Heart left ventricle (tissue), 16 donors: Measurements from ENCODE around the gene STXBP4. TPM values are rescaled to one million over a fixed set of nuclear protein-coding genes. Genes with fewer than 3 reads are reported as not detected.

Experiments
- ATAC-seq, 4 donors: fragments of 200-7000 bp; cut with Tn5 transposase; one replicate each; pipeline ENCODE4 v1.9.1; 2020 to 2022; ENCODE audit warnings: moderate library complexity in 4 of 4, mild to moderate bottlenecking in 3 of 4, moderate number of reproducible peaks in 1 of 4
- DNase-seq, 5 donors: peaks; one replicate each; pipeline ENCODE4 v3.0.0-alpha.2; 2020
- H3K27ac ChIP-seq, 12 donors: fragments of 200-600 bp; sonication (generic) in 4 of 12; one replicate each; pipeline versions ENCODE4 v1.5.0 to v1.8.0; 2016 to 2022; ENCODE audit warnings: mild to moderate bottlenecking in 2 of 12
- H3K27me3 ChIP-seq, 9 donors: fragments of 200-600 bp; sonication (generic) in 2 of 9; one replicate each; pipeline versions ENCODE4 v1.5.1 to v1.8.0; 2016 to 2022; ENCODE audit warnings: mild to moderate bottlenecking in 3 of 9
- H3K36me3 ChIP-seq, 9 donors: fragments of 200-600 bp; sonication (generic) in 2 of 9; one replicate each; pipeline versions ENCODE4 v1.5.0 to v1.8.0; 2018 to 2022; ENCODE audit warnings: mild to moderate bottlenecking in 2 of 9
- H3K4me1 ChIP-seq, 12 donors: fragments of 200-600 bp; sonication (generic) in 4 of 12; one replicate each; pipeline versions ENCODE4 v1.5.0 to v1.8.0; 2016 to 2022; ENCODE audit warnings: mild to moderate bottlenecking in 3 of 12
- H3K4me3 ChIP-seq, 12 donors: fragments of 200-600 bp; sonication (generic) in 4 of 12; one replicate each; pipeline versions ENCODE4 v1.5.0 to v1.8.0; 2017 to 2022; ENCODE audit warnings: mild to moderate bottlenecking in 9 of 12, moderate library complexity in 4 of 12
- H3K9me3 ChIP-seq, 12 donors: fragments of 200-600 bp; sonication (generic) in 4 of 12; one replicate each; pipeline versions ENCODE4 v1.5.0 to v1.8.0; 2016 to 2022; ENCODE audit warnings: mild to moderate bottlenecking in 1 of 12
- POLR2A ChIP-seq, 2 donors: fragments of 450-650 bp; IDR thresholded peaks; one replicate each; pipeline ENCODE4 v1.6.1; 2017; ENCODE audit warnings: antibody characterized with exemption in 2 of 2, mild to moderate bottlenecking in 2 of 2, moderate library complexity in 2 of 2
- WGBS, 4 donors: extraction: QIAGEN DNeasy Blood & Tissue Kit in 2 of 4; methylation state at CpG; one replicate each; pipeline versions ENCODE4 v1.1.5 to v1.1.7; 2013 to 2018; 5-methylcytosine and 5-hydroxymethylcytosine counted together
- intact Hi-C, 10 donors: fragments of 100-400 bp; cut with DNase I; formaldehyde crosslinking; loops; one replicate each; pipeline versions ENCODE4 v1.11.1 to v1.14.2; 2022
- polyA plus RNA-seq, 2 donors: library from polyadenylated mRNA; stranded (reverse); fragments of 200-250 nt; gene quantifications; one replicate each; pipeline ENCODE4 v1.2.3, GENCODE V29; 2013
- total RNA-seq, 9 donors: library from RNA; depleted of rRNA in 2 of 9; stranded (reverse); fragments of >200 nt in 2 of 9; fragmentation: NEBNext Ultra II Directional in 3 of 9; extraction: Animal tissue kit (Norgen Biotek cat#: 25700) in 3 of 9; gene quantifications; one replicate each; pipeline versions ENCODE4 v1.1.0 to v1.2.4, GENCODE V29; 2016 to 2023
- TF ChIP-seq, protein P1 (sequence below), 12 donors: fragments of 200-600 bp; sonication (generic) in 4 of 12; IDR thresholded peaks; one replicate each; pipeline versions ENCODE4 v1.5.0 to v1.8.0; 2018 to 2022; ENCODE audit warnings: antibody characterized with exemption in 12 of 12, mild to moderate bottlenecking in 5 of 12
- donor health status: ischemic (EF 13 %, LVEDD 7.1; RV severe dilation, severe dysfunction).
- donor health status: healthy with polysubstance abuse.
- donor health status: DM: no; HTN: yes; CAD: no.
- donor health status: DM: no; HTN: no; CAD: no.
- donor health status: ischemic (EF 25% LVEDD 6.9; RV normal size, moderate dysfunction).
- donor health status: ischemic (EF 25% LVEDD 5.7; RV mildly dilated, moderate dysfunction).
- donor health status: healthy.
- donor health status: DM: yes; HTN: yes; CAD: no.
- donor health status: ischemic (EF 35%, LVEDD 5.7; RV mildly dilated, moderate dysfunction).
- donor health status: nonischemic (EF 11% LVEDD 7.7; RV severe dilation, severe dysfunction).
- donor health status: DM: yes; HTN: yes; CAD: no.
- donor health status: PGD.
- donor health status: ischemic (EF 29% LVEDD 5.4; RV normal size, mild dysfunction).
- donor health status: nonischemic (EF 23%, LVEDD 6.1; RV moderate dilation, normal function).

STXBP4 gene
- total and polyA plus RNA-seq, 11 donors: 1.3 to 7.8 (median 4.7) TPM

DNA sequence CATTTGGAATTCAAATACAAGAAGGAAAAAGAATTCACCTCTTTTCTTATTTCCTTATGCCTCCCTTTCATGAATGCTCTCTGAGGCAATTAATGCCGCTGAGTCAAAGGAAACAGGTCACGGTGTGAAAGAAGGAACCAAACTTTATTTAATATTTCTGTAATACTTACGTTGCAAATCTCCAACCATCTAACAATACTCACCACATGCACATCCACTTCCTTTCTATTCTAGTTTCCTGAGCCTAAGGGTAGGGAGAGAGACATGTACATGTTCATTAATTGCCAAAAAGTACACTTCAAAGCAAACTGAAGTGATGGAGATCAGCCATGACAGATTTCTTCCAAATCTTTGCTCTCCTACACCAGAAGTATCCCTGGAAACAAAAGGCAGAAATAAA is 248.3 kb downstream of the STXBP4 start:
- Histone ChIP-seq H3K4me3 (no peak overlapping the region), H3K27ac (no peak overlapping the region), H3K4me1 (no peaks in the 10 kb centered on the region), H3K27me3 (no peaks in the 10 kb centered on the region), H3K9me3 (peaks cover 0 to 4% (median 0%) of the 10 kb centered on the region in 12 donors), H3K36me3 (no peaks in the 10 kb centered on the region)
- intact Hi-C loops: no loop called here
- WGBS, 4 donors: 69 to 80% (median 74%) methylated on average over 3 of the region's 3 CpGs
- DNase-seq (no peak), ATAC-seq (no peak)
- TF ChIP-seq, protein P1, sequence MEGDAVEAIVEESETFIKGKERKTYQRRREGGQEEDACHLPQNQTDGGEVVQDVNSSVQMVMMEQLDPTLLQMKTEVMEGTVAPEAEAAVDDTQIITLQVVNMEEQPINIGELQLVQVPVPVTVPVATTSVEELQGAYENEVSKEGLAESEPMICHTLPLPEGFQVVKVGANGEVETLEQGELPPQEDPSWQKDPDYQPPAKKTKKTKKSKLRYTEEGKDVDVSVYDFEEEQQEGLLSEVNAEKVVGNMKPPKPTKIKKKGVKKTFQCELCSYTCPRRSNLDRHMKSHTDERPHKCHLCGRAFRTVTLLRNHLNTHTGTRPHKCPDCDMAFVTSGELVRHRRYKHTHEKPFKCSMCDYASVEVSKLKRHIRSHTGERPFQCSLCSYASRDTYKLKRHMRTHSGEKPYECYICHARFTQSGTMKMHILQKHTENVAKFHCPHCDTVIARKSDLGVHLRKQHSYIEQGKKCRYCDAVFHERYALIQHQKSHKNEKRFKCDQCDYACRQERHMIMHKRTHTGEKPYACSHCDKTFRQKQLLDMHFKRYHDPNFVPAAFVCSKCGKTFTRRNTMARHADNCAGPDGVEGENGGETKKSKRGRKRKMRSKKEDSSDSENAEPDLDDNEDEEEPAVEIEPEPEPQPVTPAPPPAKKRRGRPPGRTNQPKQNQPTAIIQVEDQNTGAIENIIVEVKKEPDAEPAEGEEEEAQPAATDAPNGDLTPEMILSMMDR (IDR thresholded peaks at IDR 0.05): no peak
- TF ChIP-seq POLR2A (IDR thresholded peaks at IDR 0.05): no peak

DNA sequence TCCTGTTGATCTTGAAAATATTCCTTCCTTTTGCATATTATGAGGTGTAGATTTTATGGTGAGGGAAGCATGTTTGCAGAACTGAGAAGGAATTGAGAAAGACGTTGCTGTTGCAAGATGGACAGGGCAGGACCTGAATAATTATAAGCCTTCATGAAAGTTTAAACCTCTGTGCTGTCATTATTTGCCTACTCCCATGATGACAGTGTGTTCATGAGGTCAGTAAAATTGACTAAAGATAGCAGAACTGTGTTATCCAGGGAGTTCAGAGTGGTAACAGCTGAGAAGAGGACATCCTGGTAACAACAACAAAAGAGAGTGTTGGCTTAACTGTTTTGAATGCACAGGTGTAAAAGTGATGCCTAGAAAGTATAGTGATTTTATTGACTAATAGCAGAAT is 250.9 kb downstream of the STXBP4 start:
- no peak overlapping the region for H3K4me3 ChIP-seq
- no peak for DNase-seq
- TF ChIP-seq, protein P1 (IDR thresholded peaks at IDR 0.05): no peak
- TF ChIP-seq POLR2A (IDR thresholded peaks at IDR 0.05): no peak
- H3K27ac ChIP-seq: no peak overlapping the region
- no peaks in the 10 kb centered on the region for H3K36me3 ChIP-seq
- peaks cover 0 to 4% (median 0%) of the 10 kb centered on the region in 12 donors for H3K9me3 ChIP-seq
- WGBS, 4 donors: 53 to 73% (median 64%) methylated on average over 1 of the region's 1 CpG
- no peaks in the 10 kb centered on the region for H3K27me3 ChIP-seq
- H3K4me1 ChIP-seq: no peaks in the 10 kb centered on the region
- intact Hi-C loops: no loop called here
- ATAC-seq: no peak

DNA sequence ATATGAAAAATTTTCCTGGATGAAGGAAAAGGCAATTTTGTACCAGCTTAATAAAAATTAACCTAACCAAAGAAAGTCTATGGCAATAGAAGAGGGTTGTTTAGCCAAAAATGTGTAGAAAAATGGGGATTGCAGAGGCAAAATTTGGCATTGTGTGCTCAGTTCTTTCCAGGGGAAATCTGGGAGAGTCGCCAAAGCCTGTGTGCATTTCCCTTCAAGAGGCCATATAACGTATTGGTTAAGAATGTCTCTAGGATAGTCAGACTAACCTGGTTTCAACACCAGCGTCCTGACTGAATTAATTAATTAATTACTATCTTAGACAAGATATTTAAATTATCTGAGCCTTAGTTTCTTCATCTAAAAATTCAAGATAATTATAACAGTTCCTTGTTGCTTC is 251.4 kb downstream of the STXBP4 start:
- intact Hi-C loops: no loop called here
- Histone ChIP-seq H3K4me3 (no peak overlapping the region), H3K36me3 (no peaks in the 10 kb centered on the region), H3K27me3 (no peaks in the 10 kb centered on the region), H3K27ac (no peak overlapping the region), H3K4me1 (no peaks in the 10 kb centered on the region), H3K9me3 (peaks cover 0 to 4% (median 0%) of the 10 kb centered on the region in 12 donors)
- DNase-seq: no peak
- 33 to 44% (median 39%) methylated on average over 3 of the region's 3 CpGs for WGBS, 4 donors
- TF ChIP-seq, protein P1 (IDR thresholded peaks at IDR 0.05): no peak
- no peak for TF ChIP-seq POLR2A (IDR thresholded peaks at IDR 0.05)
- no peak for ATAC-seq

Other genes starting within 250 kb of the STXBP4 start
- gene TOM1L1, start 67.9 kb upstream of the STXBP4 start, total RNA-seq: 10 to 100 TPM in 3 of 9 donors, 1 to 10 TPM in 6; 7.2 to 19.7 (median 9.9) TPM
- gene TOM1L1, start 67.9 kb upstream of the STXBP4 start, polyA plus RNA-seq: 1 to 10 TPM; 6.1 to 7.9 TPM
- gene COX11, start 111 bp upstream of the STXBP4 start, total RNA-seq: 10 to 100 TPM; 42.5 to 73.1 (median 55.6) TPM
- gene COX11, start 111 bp upstream of the STXBP4 start, polyA plus RNA-seq: 10 to 100 TPM; 27.5 to 48.1 TPM